HepG2 (cell line): ENCODE data around the gene TBL3. TPM values are rescaled to one million over a fixed set of nuclear protein-coding genes. Genes with fewer than 3 reads are reported as not detected.
A peak's percentile ranks its signal among the peaks of the same experiment; 100 is the strongest.

Experiments used
- BRCA1 ChIP-seq: sonication (generic); formaldehyde crosslinking; IDR thresholded peaks from 2 replicates; pipeline ENCODE4 v1.4.0; 2020; ENCODE audit warnings: missing genetic modification reagents
- BRD4 ChIP-seq: sonication (generic); formaldehyde crosslinking; IDR thresholded peaks from 2 replicates; pipeline ENCODE4 v1.4.0; 2020; ENCODE audit warnings: missing genetic modification reagents
- CSRNP1 ChIP-seq: sonication (generic); formaldehyde crosslinking; IDR thresholded peaks from 2 replicates; pipeline ENCODE4 v1.8.1; 2023; ENCODE audit warnings: mild to moderate bottlenecking, missing genetic modification reagents
- EZH2 ChIP-seq: conservative IDR thresholded peaks from 2 replicates; pipeline ENCODE4 v1.6.1; 2012; ENCODE audit warnings: mild to moderate bottlenecking, low read depth, low read length, moderate library complexity
- GTF2F1 ChIP-seq: fragments of 150-350 bp; IDR thresholded peaks from 2 replicates; pipeline ENCODE4 v1.6.1; 2014; ENCODE audit warnings: low read length
- HCFC1 ChIP-seq: fragments of 150-350 bp; IDR thresholded peaks from 2 replicates; pipeline ENCODE4 v1.6.1; 2014; ENCODE audit warnings: low read depth, low read length
- POLR2A ChIP-seq, 2 experiments: IDR thresholded peaks; 2 replicates each; pipeline ENCODE4 v1.6.1; 2011; ENCODE audit warnings: low read depth in 2 of 2, low read length in 2 of 2, mild to moderate bottlenecking in 1 of 2, moderate library complexity in 1 of 2; ENCODE audit not compliant: insufficient read depth in 1 of 2
- PRDM4 ChIP-seq: sonication (generic); formaldehyde crosslinking; IDR thresholded peaks from 2 replicates; pipeline ENCODE4 v1.9.0; 2021; ENCODE audit warnings: missing genetic modification reagents, borderline replicate concordance
- SMAD1 ChIP-seq: sonication (generic); formaldehyde crosslinking; IDR thresholded peaks from 2 replicates; pipeline ENCODE4 v1.4.0; 2020; ENCODE audit warnings: missing genetic modification reagents, low read depth, mild to moderate bottlenecking, borderline replicate concordance
- STAG1 ChIP-seq: sonication (generic); formaldehyde crosslinking; IDR thresholded peaks from 2 replicates; pipeline ENCODE4 v1.4.0; 2020; ENCODE audit warnings: missing genetic modification reagents
- TFE3 ChIP-seq: IDR thresholded peaks from 2 replicates; pipeline ENCODE4 v1.6.1; 2016
- YEATS4 ChIP-seq: sonication (generic); formaldehyde crosslinking; IDR thresholded peaks from 2 replicates; pipeline ENCODE4 v1.4.0; 2020; ENCODE audit warnings: missing genetic modification reagents, borderline replicate concordance
- ZBTB7B ChIP-seq: sonication (generic); formaldehyde crosslinking; IDR thresholded peaks from 2 replicates; pipeline ENCODE4 v1.4.0; 2020; ENCODE audit warnings: missing genetic modification reagents
- ZHX1 ChIP-seq: sonication (generic); formaldehyde crosslinking; IDR thresholded peaks from 2 replicates; pipeline ENCODE4 v1.8.1; 2022; ENCODE audit warnings: low read depth, mild to moderate bottlenecking, missing genetic modification reagents
- ZNF10 ChIP-seq: sonication (generic); formaldehyde crosslinking; IDR thresholded peaks from 2 replicates; pipeline ENCODE4 v1.4.0; 2020; ENCODE audit warnings: mild to moderate bottlenecking, low read depth, missing genetic modification reagents, borderline replicate concordance
- ZNF768 ChIP-seq: sonication (generic); formaldehyde crosslinking; IDR thresholded peaks from 2 replicates; pipeline ENCODE4 v1.4.0; 2020; ENCODE audit warnings: missing genetic modification reagents
- polyA plus RNA-seq, 8 experiments: library from polyadenylated mRNA; depleted of rRNA in 3 of 8; stranded (reverse) in 7 of 8; unstranded in 1 of 8; fragments of >200 nt; fragmentation: Illumina TruSeq in 4 of 8; extraction: Trizol in 4 of 8; gene quantifications; 2 replicates each; pipeline versions ENCODE4 v1.2.1 to v1.2.3, GENCODE V29; 2011 to 2016; ENCODE audit warnings: low read depth in 4 of 8, missing spikeins in 1 of 8, mixed read lengths in 1 of 8; ENCODE audit not compliant: insufficient read depth in 1 of 8
- total RNA-seq, 5 experiments: library from RNA; depleted of rRNA; stranded (reverse); fragments of >200 nt; fragmentation: Illumina TruSeq; extraction: Trizol; gene quantifications; 2 replicates each; pipeline ENCODE4 v1.2.3, GENCODE V29; 2016; ENCODE audit warnings: low read depth in 1 of 5

TBL3 gene
- total and polyA plus RNA-seq, 2 of the 13 experiments (the other 11 are each of a cell fraction or from before 2014, with no cell fraction given), result 16.8 to 38.0 TPM

GRCh38 chr16:1941162-1942046 lies 30.4 kb upstream of the TBL3 start (continued):
- TF ChIP-seq TFE3 (CRISPR knock-in tag) (no peak), BRD4 (peak; percentile 58), SMAD1 (CRISPR knock-in tag) (no peak), CSRNP1 (CRISPR knock-in tag) (no peak), POLR2A (IDR thresholded peaks at IDR 0.05; ENCODE audit: insufficient read depth in 1 of 2, low read depth in 2 of 2, low read length in 2 of 2) (no peak), PRDM4 (CRISPR knock-in tag) (no peak), YEATS4 (CRISPR knock-in tag) (0 out of 2 replicates have a peak, but pooled peaks have one; percentile 48), ZNF768 (0 out of 2 replicates have a peak, but pooled peaks have one; percentile 23), ZNF10 (no peak), BRCA1 (CRISPR knock-in tag) (no peak), EZH2 (no peak), STAG1 (CRISPR knock-in tag) (peak; percentile 33; the same call in 1 of the 2 replicates), HCFC1 (no peak), ZBTB7B (CRISPR knock-in tag) (no peak; the same call in 1 of the 2 replicates), GTF2F1 (no peak), ZHX1 (CRISPR knock-in tag) (peak; percentile 52; the same call in 1 of the 2 replicates)
